KMS-11 (cell line): ENCODE measurements around the gene GAREM1.

Source experiments
- H2AFZ ChIP-seq: fragments of 200-600 bp; sonication (generic); 2 replicates; pipeline ENCODE4 v1.6.1; 2016; ENCODE audit warnings: antibody characterized with exemption, mixed run types, low read depth
- H3K27ac ChIP-seq: fragments of 200-600 bp; sonication (generic); 2 replicates; pipeline ENCODE4 v1.6.1; 2016; ENCODE audit warnings: mild to moderate bottlenecking, mixed run types
- H3K27me3 ChIP-seq: fragments of 200-600 bp; sonication (generic); 2 replicates; pipeline ENCODE4 v1.6.1; 2017; ENCODE audit warnings: mild to moderate bottlenecking, low read depth, mixed run types, moderate library complexity; ENCODE audit not compliant: insufficient read depth
- H3K36me3 ChIP-seq: fragments of 200-600 bp; sonication (generic); 2 replicates; pipeline ENCODE4 v1.6.1; 2017; ENCODE audit warnings: mild to moderate bottlenecking, mixed run types; ENCODE audit not compliant: insufficient read depth
- H3K4me1 ChIP-seq: fragments of 200-600 bp; sonication (generic); 2 replicates; pipeline ENCODE4 v1.6.1; 2016; ENCODE audit warnings: mild to moderate bottlenecking, low read depth, mixed run types; ENCODE audit not compliant: poor library complexity, severe bottlenecking
- H3K4me2 ChIP-seq: fragments of 200-600 bp; sonication (generic); 2 replicates; pipeline ENCODE4 v1.7.0; 2016; ENCODE audit warnings: mild to moderate bottlenecking, mixed run types
- H3K4me3 ChIP-seq: fragments of 200-600 bp; sonication (generic); IDR thresholded peaks from 2 replicates; pipeline ENCODE4 v1.6.1; 2017; ENCODE audit warnings: low read depth, low read length, mixed read lengths; ENCODE audit not compliant: insufficient read depth
- H3K79me2 ChIP-seq: fragments of 200-600 bp; sonication (generic); 2 replicates; pipeline ENCODE4 v1.6.1; 2016; ENCODE audit warnings: low read depth, mixed run types; ENCODE audit not compliant: insufficient read depth
- H3K9ac ChIP-seq: fragments of 200-600 bp; sonication (generic); 2 replicates; pipeline ENCODE4 v1.6.1; 2016; ENCODE audit warnings: mild to moderate bottlenecking, mixed run types
- H4K20me1 ChIP-seq: fragments of 200-600 bp; sonication (generic); 2 replicates; pipeline ENCODE4 v1.6.1; 2016; ENCODE audit warnings: mild to moderate bottlenecking, mixed run types; ENCODE audit not compliant: insufficient read depth
- CTCF ChIP-seq: fragments of 200-600 bp; sonication (generic); conservative IDR thresholded peaks from 2 replicates; pipeline ENCODE4 v1.6.1; 2017; ENCODE audit warnings: low read depth, mild to moderate bottlenecking, antibody characterized with exemption, low read length, moderate library complexity, mixed read lengths

Gene GAREM1

DNA sequence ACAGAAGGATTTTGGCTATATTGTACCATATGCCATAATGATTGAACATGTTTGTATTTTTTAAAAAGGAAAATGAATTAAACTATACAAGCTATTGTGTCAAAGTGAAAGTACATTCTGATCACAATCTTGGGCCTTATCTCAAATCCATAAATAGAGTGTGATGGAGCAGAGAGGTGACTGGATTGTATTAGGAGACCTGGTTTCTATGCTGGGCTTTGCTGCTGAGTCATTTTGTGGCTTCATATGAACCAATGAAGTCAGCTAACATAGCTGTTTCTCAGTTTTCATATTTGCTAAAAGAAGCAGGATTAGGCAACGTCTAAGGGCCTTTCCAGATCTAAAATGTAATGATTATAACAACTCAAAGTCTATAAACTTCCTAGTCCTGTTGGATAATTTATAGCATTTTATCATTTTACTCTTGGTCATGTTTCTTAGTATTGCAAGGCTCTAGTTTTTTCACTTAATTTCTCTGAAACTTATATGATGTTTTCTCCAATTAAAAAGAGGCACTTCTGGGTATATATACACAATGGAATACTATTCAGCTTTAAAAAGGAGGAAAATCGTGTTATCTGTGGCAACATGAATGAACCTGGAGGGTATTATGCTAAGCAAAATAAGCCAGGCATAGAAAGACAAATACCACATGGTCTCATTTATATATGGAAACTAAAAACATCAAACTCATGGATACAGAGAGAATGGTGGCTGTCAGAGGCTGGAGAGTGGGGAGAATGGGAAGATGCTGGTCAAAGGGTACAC, 168.5 kb downstream of the GAREM1 start:
- Histone ChIP-seq H3K4me1 (peaks cover 38% of the 10 kb centered on the region), H2AFZ (peak overlapping the region; percentile 16), H3K27me3 (no peaks in the 10 kb centered on the region), H3K79me2 (no peaks in the 10 kb centered on the region), H3K27ac (peak overlapping the region; percentile 65), H3K36me3 (no peaks in the 10 kb centered on the region), H4K20me1 (no peaks in the 10 kb centered on the region), H3K9ac (peak overlapping the region; percentile 14; the same call in 1 of the 2 replicates), H3K4me3 (no peak overlapping the region), H3K4me2 (peak overlapping the region; percentile 39)
- TF ChIP-seq CTCF = no peak

GRCh38 chr18:32301361-32301760, 169.3 kb downstream of the GAREM1 start:
- no peak overlapping the region for H3K4me3 ChIP-seq
- H3K36me3 ChIP-seq = no peaks in the 10 kb centered on the region
- peaks cover 38% of the 10 kb centered on the region for H3K4me1 ChIP-seq
- H3K27ac ChIP-seq = peak overlapping the region; percentile 65
- H3K79me2 ChIP-seq = no peaks in the 10 kb centered on the region
- peak overlapping the region; percentile 39 for H3K4me2 ChIP-seq
- no peaks in the 10 kb centered on the region for H3K27me3 ChIP-seq
- TF ChIP-seq CTCF = no peak
- no peaks in the 10 kb centered on the region for H4K20me1 ChIP-seq
- H3K9ac ChIP-seq = peak overlapping the region; percentile 14; the same call in 1 of the 2 replicates
- H2AFZ ChIP-seq = peak overlapping the region; percentile 16

DNA sequence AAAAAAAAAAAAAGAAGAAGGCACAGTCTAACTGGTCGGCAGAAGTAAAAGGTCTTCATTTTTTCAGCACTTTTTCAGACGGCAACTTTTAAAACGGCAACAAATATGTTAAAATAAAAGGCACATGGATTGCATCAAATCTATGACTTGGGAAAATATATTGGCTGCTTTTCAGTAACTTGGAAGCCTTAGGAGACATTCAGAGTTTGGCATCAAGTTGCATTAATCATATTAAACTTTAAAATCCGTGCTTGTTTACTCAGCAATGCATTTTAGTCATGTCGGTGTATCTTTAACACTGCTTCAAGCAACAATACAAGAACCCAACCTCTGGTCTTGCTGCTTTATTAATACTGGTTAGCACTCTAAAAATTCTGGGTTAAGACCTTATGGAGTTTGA, 169.8 kb downstream of the GAREM1 start:
- peaks cover 38% of the 10 kb centered on the region for H3K4me1 ChIP-seq
- H3K79me2 ChIP-seq = no peaks in the 10 kb centered on the region
- no peak overlapping the region for H3K4me2 ChIP-seq
- no peak overlapping the region for H3K27ac ChIP-seq
- H4K20me1 ChIP-seq = no peaks in the 10 kb centered on the region
- H3K27me3 ChIP-seq = no peaks in the 10 kb centered on the region
- H3K36me3 ChIP-seq = no peaks in the 10 kb centered on the region
- TF ChIP-seq CTCF = no peak
- H3K9ac ChIP-seq = no peak overlapping the region
- H3K4me3 ChIP-seq = no peak overlapping the region
- H2AFZ ChIP-seq = no peak overlapping the region

GRCh38 chr18:32299484-32299883, 171.2 kb downstream of the GAREM1 start:
- peaks cover 29% of the 10 kb centered on the region for H3K4me1 ChIP-seq

More at GRCh38 chr18:32299484-32299883, 171.2 kb downstream of the GAREM1 start:
- Histone ChIP-seq H3K4me3 (no peak overlapping the region), H2AFZ (no peak overlapping the region), H3K27me3 (no peaks in the 10 kb centered on the region), H3K27ac (no peak overlapping the region), H3K9ac (no peak overlapping the region), H3K79me2 (no peaks in the 10 kb centered on the region), H3K4me2 (no peak overlapping the region), H4K20me1 (no peaks in the 10 kb centered on the region), H3K36me3 (no peaks in the 10 kb centered on the region)
- no peak for TF ChIP-seq CTCF
